ENCODE data around the gene ZRANB1. TPM values are rescaled to one million over a fixed set of nuclear protein-coding genes. Genes with fewer than 3 reads are reported as not detected.

The ZRANB1 gene
- total and polyA plus RNA-seq, 10 of the 15 experiments (the other 5 are each of a cell fraction or from before 2014, with no cell fraction given): 1.7 to 11.8 (median 6.2) TPM

GRCh38 chr10:125033146-125033924, 91.4 kb downstream of the ZRANB1 start:
- no peaks in the 10 kb centered on the region for H3K4me1 ChIP-seq (ENCODE audit: control insufficient read depth, insufficient read depth, low read length)
- intact Hi-C loops (cut with micrococcal nuclease; ENCODE audit: unreplicated experiment): no loop called here
- ChIA-PET CTCF (interaction anchor here (0.6 to 1.1 kb wide), 2 partner anchors 15 to 644 kb away, joined by 3 read pairs; no protein-coding TSS in a partner anchor), SMC1A (ENCODE audit: uncharacterized antibody, unreplicated experiment) (no interaction called here), POLR2A (no interaction called here), RAD21 (ENCODE audit: unreplicated experiment) (no interaction called here)
- H2AFZ ChIP-seq (ENCODE audit: control insufficient read depth, low read depth, low read length): no peak overlapping the region
- FAIRE-seq (no peak), ATAC-seq (no peak), DNase-seq (ENCODE audit: low read depth, low spot score) (no peak)
- no peak overlapping the region for H3K9ac ChIP-seq (ENCODE audit: control insufficient read depth, insufficient read depth, low read length)
- peaks cover 0 to 4% of the 10 kb centered on the region in 2 experiments; a peak in 2 of 4 replicates for H3K27me3 ChIP-seq (replicated peaks in 1 of 2; ENCODE audit: control insufficient read depth in 2 of 2, insufficient read depth in 2 of 2, low read length in 1 of 2)
- WGBS (ENCODE audit: insufficient coverage, insufficient replicate concordance, low lambda C conversion rate, missing lambda C conversion rate): 68% methylated on average over 25 of the region's 27 CpGs
- no peak overlapping the region for H3K4me3 ChIP-seq
- in situ Hi-C loops (cut with MboI): no loop called here
- H3K9me3 ChIP-seq (replicated peaks; ENCODE audit: control insufficient read depth, insufficient read depth, low read length): no peaks in the 10 kb centered on the region
- TF ChIP-seq NR2F1 (conservative IDR thresholded peaks at IDR 0.05) (no peak), BRCA1 (IDR thresholded peaks at IDR 0.05; ENCODE audit: low read depth, low read length) (no peak), FOXK2 (IDR thresholded peaks at IDR 0.05) (no peak), MYB (IDR thresholded peaks at IDR 0.05; ENCODE audit: borderline replicate concordance, low read depth, low read length) (no peak), KAT2A (conservative IDR thresholded peaks at IDR 0.05; ENCODE audit: control insufficient read depth, low read depth, low read length) (no peak), CHD2 (IDR thresholded peaks at IDR 0.05; ENCODE audit: borderline replicate concordance, low read depth, low read length) (no peak), POLR2AphosphoS5 (IDR thresholded peaks at IDR 0.05; ENCODE audit: low read length) (no peak), ETV6 (conservative IDR thresholded peaks at IDR 0.05 in 1 of 2, IDR thresholded peaks at IDR 0.05 in 1 of 2; ENCODE audit: borderline replicate concordance in 1 of 2, low read depth in 1 of 2) (no peak), RUNX3 (IDR thresholded peaks at IDR 0.05; ENCODE audit: low read length) (no peak), SMARCA5 (IDR thresholded peaks at IDR 0.05) (no peak), ZSCAN29 (IDR thresholded peaks at IDR 0.05) (no peak), SMAD1 (IDR thresholded peaks at IDR 0.05; ENCODE audit: low read depth, partially characterized antibody) (no peak), MEF2B (IDR thresholded peaks at IDR 0.05; ENCODE audit: partially characterized antibody, poor library complexity, severe bottlenecking) (no peak), SPI1 (IDR thresholded peaks at IDR 0.05; ENCODE audit: borderline replicate concordance, insufficient read depth, low read depth, low read length) (no peak), BHLHE40 (IDR thresholded peaks at IDR 0.05; ENCODE audit: borderline replicate concordance in 1 of 2, low read depth in 2 of 2, low read length in 1 of 2) (no peak), E2F8 (IDR thresholded peaks at IDR 0.05; ENCODE audit: low read depth, partially characterized antibody) (no peak), NRF1 (conservative IDR thresholded peaks at IDR 0.05; ENCODE audit: low read depth, low read length) (no peak), GATAD2B (conservative IDR thresholded peaks at IDR 0.05; ENCODE audit: low read depth) (no peak), CREB1 (IDR thresholded peaks at IDR 0.05; ENCODE audit: low read depth) (no peak)
- no peaks in the 10 kb centered on the region for H4K20me1 ChIP-seq (ENCODE audit: control insufficient read depth, insufficient read depth)
- no TSS peak for BruUV-seq (replicated peaks)
- H3K79me2 ChIP-seq (ENCODE audit: control insufficient read depth, insufficient read depth, low read length): no peaks in the 10 kb centered on the region
- no peaks in the 10 kb centered on the region for H3K36me3 ChIP-seq (ENCODE audit: control insufficient read depth in 2 of 2, insufficient read depth in 2 of 2, low read length in 1 of 2)
- no peak overlapping the region for H3K27ac ChIP-seq (ENCODE audit: control insufficient read depth, insufficient read depth)
- H3K4me2 ChIP-seq (ENCODE audit: control insufficient read depth, insufficient read depth): no peak overlapping the region
